HuH-7.5 (cell line): ENCODE results near the gene FAAP24.
"Not testable (repeated sequence)": the region's sequence is repeated elsewhere in the genome, so short reads cannot be mapped to it uniquely, and the experiment has no call there.

ENCODE experiments used
- DNase-seq: peaks from one replicate; pipeline ENCODE4 v3.0.0; 2011; ENCODE audit warnings: low spot score

Gene FAAP24

DNA sequence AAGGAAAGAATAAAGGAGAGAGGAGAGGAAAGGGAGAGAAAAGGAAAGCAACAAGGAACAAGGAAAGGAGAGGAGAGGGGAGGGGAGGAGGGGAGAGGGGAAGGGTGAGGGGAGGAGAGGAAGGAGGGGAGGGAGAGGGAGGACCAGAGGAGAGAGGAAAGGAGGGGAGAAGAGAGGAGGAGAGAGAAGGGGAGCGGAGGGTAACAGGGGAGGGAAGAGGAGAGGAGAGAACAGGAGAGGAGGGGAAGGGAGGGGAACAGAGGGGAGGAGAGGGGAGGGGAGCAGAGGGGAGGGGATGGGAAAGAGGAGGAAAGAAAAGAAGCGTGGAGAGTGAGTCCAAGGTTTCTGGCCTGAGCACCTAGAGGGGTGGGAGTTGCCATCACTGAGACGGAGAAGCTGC lies 26.7 kb downstream of the FAAP24 start:
- DNase-seq = no peak

DNA sequence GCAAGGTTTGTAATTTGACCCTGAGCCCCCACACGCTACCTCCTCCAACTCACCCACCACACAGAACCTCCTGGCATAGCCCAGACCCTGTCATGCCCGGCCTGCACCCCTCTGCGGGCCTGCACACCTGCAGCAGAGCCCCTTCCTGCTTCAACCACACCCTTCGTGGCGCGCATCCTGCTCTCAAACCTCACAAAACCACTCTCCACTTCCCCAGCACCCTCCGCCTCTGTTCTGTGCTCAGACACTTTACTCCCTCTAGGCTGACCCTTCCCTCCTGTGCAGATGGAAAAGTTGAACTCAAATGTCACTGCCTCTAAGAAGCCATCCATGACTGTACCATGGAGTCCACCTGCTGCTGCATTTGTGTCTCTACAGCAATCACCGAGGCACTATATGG lies 28.5 kb downstream of the FAAP24 start:
- no peak for DNase-seq

GRCh38 chr19:33000910-33001309 lies 28.9 kb downstream of the FAAP24 start:
- DNase-seq = no peak

DNA sequence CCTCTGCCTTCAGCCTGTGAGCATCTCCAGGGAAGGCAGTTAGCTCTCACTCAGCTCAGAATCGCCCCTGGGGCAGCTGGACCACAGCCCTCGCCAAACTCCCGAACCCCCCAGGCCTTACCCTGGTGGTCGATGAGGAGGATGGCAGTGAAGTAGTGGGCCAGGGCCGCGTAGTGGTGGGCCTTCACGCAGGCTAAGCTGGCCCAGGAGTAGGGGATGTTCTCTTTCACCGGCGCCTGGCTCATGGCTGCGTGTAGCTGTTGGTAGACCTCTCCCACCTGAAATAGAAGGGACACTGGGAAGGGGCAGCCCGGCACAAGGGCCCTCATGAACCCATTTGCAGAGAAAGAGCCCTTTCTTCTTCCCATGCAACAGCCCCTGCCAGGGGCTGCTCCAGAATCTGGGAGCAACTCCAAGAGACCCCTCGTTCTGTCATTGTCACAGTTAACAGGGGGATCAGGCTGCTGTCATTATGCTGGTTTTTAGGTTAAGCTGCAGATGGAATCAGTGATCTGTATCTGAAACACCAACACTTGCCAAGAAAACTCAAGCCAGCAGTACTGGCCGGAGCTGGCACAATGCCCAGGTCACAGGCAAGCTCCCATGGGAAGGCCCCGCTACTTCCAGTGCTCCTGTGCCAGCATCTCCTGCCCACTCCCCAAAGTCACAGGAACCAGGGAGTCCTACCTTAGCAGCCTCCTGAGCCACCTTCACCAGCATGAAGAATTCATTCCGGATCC lies 30.3 kb downstream of the FAAP24 start:
- DNase-seq = not testable (repeated sequence)

GRCh38 chr19:33003424-33004024 lies 31.5 kb downstream of the FAAP24 start:
- not testable (repeated sequence) for DNase-seq

- no peak for DNase-seq
Measured at GRCh38 chr19:33005440-33005839, 33.4 kb downstream of the FAAP24 start.

- no peak for DNase-seq
Measured at GRCh38 chr19:33008738-33009137, 36.7 kb downstream of the FAAP24 start.

- not testable (repeated sequence) for DNase-seq
Measured at GRCh38 chr19:33010891-33011290, 38.8 kb downstream of the FAAP24 start.

GRCh38 chr19:33022472-33023116 lies 50.6 kb downstream of the FAAP24 start:
- no peak for DNase-seq

GRCh38 chr19:33024398-33024797 lies 52.4 kb downstream of the FAAP24 start:
- no peak for DNase-seq

GRCh38 chr19:33025468-33026238 lies 53.6 kb downstream of the FAAP24 start:
- peak; percentile 47 for DNase-seq

GRCh38 chr19:33026602-33027001 lies 54.6 kb downstream of the FAAP24 start:
- DNase-seq = not testable (repeated sequence)
